ENCODE measurements around the gene JMJD7. TPM values are rescaled to one million over a fixed set of nuclear protein-coding genes. Genes with fewer than 3 reads are reported as not detected.
"Not testable (repeated sequence)": the region's sequence is repeated elsewhere in the genome, so short reads cannot be mapped to it uniquely, and the experiment has no call there.

The JMJD7 gene
- total RNA-seq, 1 donor from 2014 or later = 5.0 TPM

- no peak for DNase-seq
Observed at GRCh38 chr15:41822957-41823356, 4.9 kb upstream of the JMJD7 start.

GRCh38 chr15:41823502-41823901 is 4.4 kb upstream of the JMJD7 start:
- no peak for DNase-seq

- DNase-seq = no peak
Observed at GRCh38 chr15:41824062-41824745, 3.7 kb upstream of the JMJD7 start.

- DNase-seq = no peak
Observed at GRCh38 chr15:41825145-41825544, 2.7 kb upstream of the JMJD7 start.

GRCh38 chr15:41825572-41826535 is 2.0 kb upstream of the JMJD7 start:
- DNase-seq = no peak

- DNase-seq = no peak
Observed at GRCh38 chr15:41827290-41827879, 507 bp upstream of the JMJD7 start.

- peak; percentile 57 for DNase-seq
Observed at GRCh38 chr15:41828807-41829141, 882 bp downstream of the JMJD7 start.

GRCh38 chr15:41829959-41830646 is 2.2 kb downstream of the JMJD7 start:
- no peak for DNase-seq

GRCh38 chr15:41831291-41831690 is 3.4 kb downstream of the JMJD7 start:
- DNase-seq = not testable (repeated sequence)

- no peak for DNase-seq
Observed at GRCh38 chr15:41832208-41832607, 4.3 kb downstream of the JMJD7 start.

GRCh38 chr15:41832875-41833274 is 5.0 kb downstream of the JMJD7 start:
- no peak for DNase-seq

- no peak for DNase-seq
Observed at GRCh38 chr15:41834096-41834495, 6.2 kb downstream of the JMJD7 start.

GRCh38 chr15:41836073-41836472 is 8.2 kb downstream of the JMJD7 start:
- no peak for DNase-seq

- DNase-seq = no peak
Observed at GRCh38 chr15:41836713-41837454, 9.0 kb downstream of the JMJD7 start.

- no peak for DNase-seq
Observed at GRCh38 chr15:41838400-41838897, 10.6 kb downstream of the JMJD7 start, which contains the start of gene PLA2G4B. Gene PLA2G4B (plus strand): TSS chr15:41838847. CDS start chr15:41838914, 67 bp downstream.

- no peak for DNase-seq
Observed at GRCh38 chr15:41839781-41840491, 12.0 kb downstream of the JMJD7 start.

- DNase-seq = no peak
Observed at GRCh38 chr15:41840673-41841072, 12.8 kb downstream of the JMJD7 start.

- no peak for DNase-seq
Observed at GRCh38 chr15:41841131-41841530, 13.2 kb downstream of the JMJD7 start.

GRCh38 chr15:41842229-41842628 is 14.3 kb downstream of the JMJD7 start:
- no peak for DNase-seq

- no peak for DNase-seq
Observed at GRCh38 chr15:41843571-41843970, 15.7 kb downstream of the JMJD7 start.

- no peak for DNase-seq
Observed at GRCh38 chr15:41844814-41845213, 16.9 kb downstream of the JMJD7 start.
